Gastroesophageal sphincter (tissue), 3 donors: ENCODE results near the gene KCNH3.

ENCODE experiments used
- POLR2A ChIP-seq, 2 donors: fragments of 450-650 bp; IDR thresholded peaks; one replicate each; pipeline ENCODE4 v1.6.1; 2017; ENCODE audit warnings: antibody characterized with exemption in 2 of 2, mild to moderate bottlenecking in 2 of 2, moderate library complexity in 1 of 2
- TF ChIP-seq, protein P1 (sequence below), 4 experiments: fragments of 200-600 bp in 2 of 4; fragments of 450-650 bp in 2 of 4; sonication (generic) in 1 of 4; IDR thresholded peaks; one replicate each; pipeline ENCODE4 v1.5.1; 2017 to 2019; ENCODE audit warnings: antibody characterized with exemption in 4 of 4, mild to moderate bottlenecking in 2 of 4, moderate library complexity in 2 of 4

DNA sequence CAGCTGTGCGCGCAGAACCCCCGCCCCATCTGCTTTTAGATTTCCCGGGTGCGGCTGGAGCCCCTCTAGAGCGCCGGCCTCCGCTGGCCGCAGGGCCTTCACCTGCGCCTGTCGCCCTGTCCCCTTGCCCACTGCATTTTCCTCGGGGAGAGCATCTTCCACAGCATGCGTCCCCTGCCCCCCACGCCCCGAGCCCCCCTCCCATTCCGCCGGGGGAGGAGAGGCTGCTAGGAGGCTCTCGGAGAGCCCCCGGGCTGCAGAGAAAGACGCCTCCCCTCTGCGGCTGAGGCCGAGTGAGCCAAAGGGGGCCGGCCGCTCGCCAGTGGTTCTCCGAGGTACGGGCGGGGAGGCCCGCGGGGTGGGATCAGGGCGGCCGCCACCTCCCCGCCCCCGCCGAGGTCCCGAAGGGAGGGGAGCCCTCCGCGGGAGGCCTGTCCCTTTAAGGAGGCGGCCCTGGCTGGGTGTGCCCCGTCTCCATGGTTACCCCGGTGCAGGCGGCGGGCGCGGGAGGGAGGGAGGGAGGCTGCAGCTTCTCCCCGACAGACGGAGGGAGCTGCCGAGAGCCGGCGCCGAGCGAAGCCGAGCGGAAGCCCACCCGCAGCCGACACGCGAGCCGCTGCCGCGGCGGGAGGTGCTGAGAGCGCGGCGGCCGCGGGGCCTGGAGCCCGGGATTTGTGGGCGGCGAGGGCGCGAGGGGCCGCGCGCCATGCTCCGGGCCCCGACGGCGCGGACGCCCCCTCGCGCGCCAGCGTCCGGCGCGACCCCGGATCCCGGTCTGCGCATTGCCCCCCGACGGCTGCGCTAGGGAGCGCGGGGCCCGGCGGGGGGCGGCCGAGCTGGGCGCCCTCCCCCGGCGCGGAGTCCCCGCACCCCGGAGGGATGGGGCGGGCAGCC is at the start of gene KCNH3:
- TF ChIP-seq, protein P1, sequence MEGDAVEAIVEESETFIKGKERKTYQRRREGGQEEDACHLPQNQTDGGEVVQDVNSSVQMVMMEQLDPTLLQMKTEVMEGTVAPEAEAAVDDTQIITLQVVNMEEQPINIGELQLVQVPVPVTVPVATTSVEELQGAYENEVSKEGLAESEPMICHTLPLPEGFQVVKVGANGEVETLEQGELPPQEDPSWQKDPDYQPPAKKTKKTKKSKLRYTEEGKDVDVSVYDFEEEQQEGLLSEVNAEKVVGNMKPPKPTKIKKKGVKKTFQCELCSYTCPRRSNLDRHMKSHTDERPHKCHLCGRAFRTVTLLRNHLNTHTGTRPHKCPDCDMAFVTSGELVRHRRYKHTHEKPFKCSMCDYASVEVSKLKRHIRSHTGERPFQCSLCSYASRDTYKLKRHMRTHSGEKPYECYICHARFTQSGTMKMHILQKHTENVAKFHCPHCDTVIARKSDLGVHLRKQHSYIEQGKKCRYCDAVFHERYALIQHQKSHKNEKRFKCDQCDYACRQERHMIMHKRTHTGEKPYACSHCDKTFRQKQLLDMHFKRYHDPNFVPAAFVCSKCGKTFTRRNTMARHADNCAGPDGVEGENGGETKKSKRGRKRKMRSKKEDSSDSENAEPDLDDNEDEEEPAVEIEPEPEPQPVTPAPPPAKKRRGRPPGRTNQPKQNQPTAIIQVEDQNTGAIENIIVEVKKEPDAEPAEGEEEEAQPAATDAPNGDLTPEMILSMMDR (IDR thresholded peaks at IDR 0.05): no peak
- no peak for TF ChIP-seq POLR2A (IDR thresholded peaks at IDR 0.05)
